Stimulated activated CD4-positive, alpha-beta T cell treated with anti-CD3 and anti-CD28 coated beads, TNF-alpha, amount 100 ng/mL, for 1 hour (primary cell): ENCODE data around the gene EYS.
"Not testable (repeated sequence)": the region's sequence is repeated elsewhere in the genome, so short reads cannot be mapped to it uniquely, and the experiment has no call there.

Experiments used
- DNase-seq, 3 donors: peaks; one replicate each; pipeline ENCODE4 v3.0.0-alpha.2; 2020; ENCODE audit warnings: low read depth in 3 of 3, low spot score in 1 of 3

EYS gene

GRCh38 chr6:63773200-63773599 lies 1933.8 kb downstream of the EYS start:
- DNase-seq = no peak

GRCh38 chr6:63765828-63766227 lies 1941.2 kb downstream of the EYS start:
- no peak for DNase-seq

DNA sequence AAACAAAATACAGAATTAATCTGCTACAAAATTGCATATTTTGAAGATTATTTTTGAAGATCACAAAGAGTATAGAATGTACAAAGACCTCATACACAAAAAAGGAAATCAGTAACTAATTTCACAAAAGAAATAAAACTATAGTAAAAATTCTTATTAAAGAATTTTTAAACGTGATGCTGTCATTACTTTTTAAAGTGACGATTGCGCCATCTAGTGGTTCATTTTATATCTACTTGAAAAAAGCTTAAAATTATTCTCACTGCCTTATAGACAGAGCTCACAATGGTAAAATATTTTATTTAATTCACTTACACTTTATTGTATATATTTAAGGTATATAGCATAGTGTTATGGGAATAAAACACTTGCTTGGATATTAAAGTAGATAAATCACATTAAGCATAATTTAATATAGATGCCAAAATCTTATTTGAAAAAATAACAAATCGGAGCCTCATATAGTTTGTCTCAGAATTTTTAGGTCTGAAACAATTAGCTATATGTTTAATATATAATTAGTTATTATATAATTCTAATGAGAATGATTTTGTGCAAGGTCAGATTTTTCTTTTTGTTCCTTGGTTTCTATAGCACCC lies 1942.6 kb downstream of the EYS start:
- no peak for DNase-seq

DNA sequence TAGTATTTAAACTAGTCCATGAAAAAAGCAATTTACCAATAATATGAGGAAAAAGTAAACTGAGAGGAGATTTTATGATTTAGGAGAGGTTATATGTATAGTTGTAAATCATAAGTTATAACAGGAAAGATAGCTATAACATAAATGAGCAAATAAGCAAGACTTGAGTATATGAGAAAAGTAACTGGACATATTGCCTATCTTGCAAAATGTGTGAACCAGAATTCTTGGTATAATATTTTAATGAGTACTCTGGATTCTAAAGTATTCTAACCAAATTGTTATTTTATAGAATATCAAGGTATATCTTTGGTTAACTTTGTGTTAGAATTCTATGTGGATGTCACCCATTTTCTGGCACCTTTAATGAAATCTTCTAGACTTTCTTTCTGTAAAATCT lies 1946.8 kb downstream of the EYS start:
- no peak for DNase-seq

GRCh38 chr6:63759605-63760105 lies 1947.4 kb downstream of the EYS start:
- DNase-seq = no peak

GRCh38 chr6:63757826-63758225 lies 1949.2 kb downstream of the EYS start:
- no peak for DNase-seq

DNA sequence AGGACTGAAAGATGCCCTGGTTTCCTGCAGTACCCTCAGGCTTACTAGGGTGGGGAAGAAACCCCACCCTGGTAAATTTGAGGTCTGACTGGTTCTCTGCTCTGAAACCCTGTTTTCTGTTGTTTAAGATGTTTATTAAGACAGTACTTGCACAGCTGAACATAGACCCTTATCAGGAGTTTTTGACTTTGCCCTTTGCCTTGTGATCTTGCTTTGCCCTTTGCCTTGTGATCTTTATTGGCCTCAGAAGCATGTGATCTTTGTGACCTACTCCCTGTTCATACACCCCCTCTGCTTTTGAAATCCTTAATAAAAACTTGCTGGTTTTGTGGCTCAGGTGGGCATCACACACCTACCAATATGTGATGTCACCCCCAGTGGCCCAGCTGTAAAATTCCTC lies 1949.8 kb downstream of the EYS start:
- DNase-seq = not testable (repeated sequence)

GRCh38 chr6:63750400-63750799 lies 1956.6 kb downstream of the EYS start:
- no peak for DNase-seq

DNA sequence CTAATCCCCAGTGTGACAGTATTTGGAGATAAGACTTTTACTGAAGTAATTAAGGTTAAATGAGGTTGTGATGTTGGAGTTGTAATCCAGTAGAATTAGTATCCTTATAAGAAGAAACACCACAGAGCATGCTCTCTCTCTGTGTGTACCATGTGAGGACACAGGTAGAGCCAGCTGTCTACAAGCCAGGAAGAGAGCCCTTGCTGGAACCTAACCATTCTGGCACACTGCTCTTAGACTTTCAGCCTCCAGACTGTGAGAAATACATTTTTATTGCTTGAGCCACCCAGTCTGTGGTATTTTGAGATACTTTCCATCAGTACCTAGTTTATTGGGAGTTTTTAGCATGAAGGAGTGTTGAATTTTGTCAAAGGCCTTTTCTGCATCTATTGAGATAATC lies 1961.2 kb downstream of the EYS start:
- DNase-seq = no peak

GRCh38 chr6:63744810-63745209 lies 1962.2 kb downstream of the EYS start:
- no peak for DNase-seq

DNA sequence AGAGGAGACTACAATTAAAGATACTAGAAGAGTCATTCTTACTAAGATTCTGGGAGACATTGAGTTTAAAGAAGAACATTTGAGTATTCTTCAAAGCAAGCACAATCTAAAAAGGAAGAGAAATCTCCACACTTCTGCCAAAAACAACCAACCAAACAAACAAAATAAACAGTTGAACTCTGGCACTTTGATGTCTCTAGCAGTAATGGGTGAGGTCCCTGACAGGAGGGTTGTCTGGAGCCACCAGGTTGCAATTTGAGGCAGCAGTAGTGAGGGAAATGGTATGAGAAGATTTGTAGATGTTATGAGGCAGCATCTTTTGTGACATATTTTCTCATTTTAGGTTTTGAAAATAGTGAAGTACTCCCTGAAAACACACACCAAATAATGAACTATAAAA lies 1963.3 kb downstream of the EYS start:
- DNase-seq = no peak

DNA sequence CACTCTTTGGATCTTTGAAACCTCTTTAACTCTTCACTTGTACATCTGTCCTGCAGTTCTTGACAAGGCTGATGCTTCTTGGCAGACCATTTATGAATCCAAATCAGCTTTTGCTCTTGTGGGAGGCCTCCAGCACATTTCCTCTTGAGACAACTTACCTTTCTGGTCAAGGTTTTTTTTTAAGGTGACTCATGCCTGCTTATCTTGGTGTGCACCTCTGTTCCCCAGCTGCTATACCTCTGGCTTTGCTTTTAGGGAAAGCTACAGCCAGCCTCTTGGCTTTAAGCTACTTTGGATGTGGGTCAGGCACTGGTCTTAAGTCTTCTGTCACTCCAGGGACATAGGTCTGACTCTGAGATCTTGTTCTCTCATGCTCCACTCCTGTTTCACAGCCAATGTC lies 1965.0 kb downstream of the EYS start:
- no peak for DNase-seq

- no peak for DNase-seq
These were observed 1966.3 kb downstream of the EYS start for GRCh38 chr6:63740709-63741108.

- DNase-seq = no peak
These were observed 1967.8 kb downstream of the EYS start for GRCh38 chr6:63739094-63739687.

- not testable (repeated sequence) for DNase-seq
These were observed 1968.8 kb downstream of the EYS start for GRCh38 chr6:63738190-63738589.

- no peak for DNase-seq
These were observed 1972.1 kb downstream of the EYS start for GRCh38 chr6:63734923-63735322.

- DNase-seq = no peak
These were observed 1974.7 kb downstream of the EYS start for GRCh38 chr6:63732336-63732735.

DNA sequence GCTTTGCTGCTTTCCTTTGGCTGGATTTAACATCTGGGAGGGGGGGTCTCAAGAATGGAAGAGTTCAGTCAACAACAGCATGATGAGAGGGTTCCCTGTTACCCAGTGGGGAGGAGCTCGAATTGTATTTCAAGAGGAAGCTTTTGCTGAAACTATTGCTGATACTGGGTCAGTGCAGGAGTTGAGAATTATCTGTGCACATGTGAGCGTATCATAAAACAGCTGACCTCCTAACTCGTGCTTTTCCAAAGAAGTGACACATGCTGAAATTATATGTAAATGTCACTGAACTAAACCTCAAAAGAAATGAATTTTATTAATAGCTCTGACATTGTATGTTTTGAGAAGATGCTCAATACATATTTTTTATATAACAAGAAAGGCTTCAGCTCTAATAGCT lies 1975.1 kb downstream of the EYS start:
- no peak for DNase-seq

DNA sequence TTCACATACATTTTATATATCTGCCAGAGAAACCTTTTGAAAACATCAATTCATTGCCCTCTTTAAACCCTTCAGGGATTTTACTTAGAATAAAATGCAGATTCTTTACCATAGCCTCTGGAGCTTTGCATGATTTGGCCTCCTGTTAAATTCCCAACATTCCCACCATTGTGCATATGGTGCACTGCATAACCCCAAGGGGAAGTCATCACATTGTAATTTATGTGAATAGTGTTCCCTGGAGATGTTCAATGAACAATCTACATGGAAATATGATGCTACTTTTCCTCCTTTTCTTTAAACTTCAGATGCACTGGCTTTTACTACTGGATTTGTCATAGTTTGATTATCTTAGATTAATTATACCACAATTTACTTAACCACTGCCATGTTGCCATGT lies 1976.7 kb downstream of the EYS start:
- no peak for DNase-seq

DNA sequence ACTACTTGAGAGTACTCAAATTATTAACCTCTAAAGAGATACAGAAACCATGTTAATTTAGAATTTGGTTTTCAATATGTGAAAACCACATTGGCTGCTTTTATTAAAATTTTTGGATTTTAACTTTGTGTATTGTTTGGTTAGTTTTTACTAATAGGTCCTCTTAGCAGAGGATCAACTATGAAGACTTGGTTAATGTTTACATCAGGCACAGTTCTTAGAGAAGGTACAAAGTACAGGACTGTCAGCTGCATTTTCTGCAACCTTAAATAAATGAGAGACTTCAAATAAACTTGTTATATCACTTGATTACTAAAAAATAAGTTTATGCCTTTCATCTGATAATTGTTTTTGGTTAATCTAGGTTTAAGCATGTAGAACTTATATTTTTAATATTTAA lies 1982.3 kb downstream of the EYS start:
- no peak for DNase-seq

- no peak for DNase-seq
These were observed 1985.8 kb downstream of the EYS start for GRCh38 chr6:63721181-63721580.

DNA sequence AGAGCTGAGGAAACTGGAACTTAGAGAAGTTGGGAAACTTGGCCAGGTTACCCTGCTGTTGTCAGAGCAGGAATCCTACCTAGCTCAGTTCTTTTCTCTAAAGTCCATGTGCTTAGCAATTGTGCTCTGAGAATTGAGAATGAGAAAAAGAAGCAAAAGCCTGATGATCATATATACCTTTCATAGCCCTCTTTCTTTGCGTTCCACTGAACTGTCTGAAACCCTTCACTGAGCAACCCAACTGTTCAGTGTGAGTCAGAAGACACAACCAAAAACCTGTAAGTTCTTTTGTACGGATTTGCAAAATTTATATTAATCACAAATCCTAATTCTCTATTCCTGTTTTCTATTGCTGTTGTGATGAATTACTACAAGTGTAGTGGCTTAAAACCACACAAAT lies 1990.9 kb downstream of the EYS start:
- DNase-seq = no peak

DNA sequence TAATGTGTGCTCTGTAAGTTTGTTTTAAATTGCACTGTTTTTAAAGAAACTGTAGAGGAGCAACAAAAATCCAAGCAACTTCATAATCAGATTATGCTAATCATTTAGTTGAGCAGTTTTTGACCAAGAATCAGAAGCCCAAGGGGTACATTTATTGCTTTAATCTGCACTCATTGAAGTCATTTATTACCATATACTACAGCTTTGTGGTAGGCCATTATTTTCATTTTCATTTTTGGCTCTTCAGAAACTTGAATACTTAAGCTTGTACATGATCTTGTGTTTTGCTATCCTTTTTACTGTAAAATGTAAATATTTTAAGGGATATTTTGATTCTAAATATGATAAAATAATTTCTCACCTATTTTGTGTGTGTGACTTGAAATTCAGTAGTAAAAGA lies 1992.9 kb downstream of the EYS start:
- no peak for DNase-seq
